22Rv1 (cell line): ENCODE measurements around the gene DBI.

Experiments used
- ZFX ChIP-seq: fragments of 450-650 bp; IDR thresholded peaks from 2 replicates; pipeline ENCODE4 v1.6.1; 2017; ENCODE audit warnings: antibody characterized with exemption, borderline replicate concordance
- TF ChIP-seq, protein P1 (sequence below): fragments of 450-650 bp; IDR thresholded peaks from 2 replicates; pipeline ENCODE4 v1.5.1; 2017; ENCODE audit warnings: mild to moderate bottlenecking

DNA sequence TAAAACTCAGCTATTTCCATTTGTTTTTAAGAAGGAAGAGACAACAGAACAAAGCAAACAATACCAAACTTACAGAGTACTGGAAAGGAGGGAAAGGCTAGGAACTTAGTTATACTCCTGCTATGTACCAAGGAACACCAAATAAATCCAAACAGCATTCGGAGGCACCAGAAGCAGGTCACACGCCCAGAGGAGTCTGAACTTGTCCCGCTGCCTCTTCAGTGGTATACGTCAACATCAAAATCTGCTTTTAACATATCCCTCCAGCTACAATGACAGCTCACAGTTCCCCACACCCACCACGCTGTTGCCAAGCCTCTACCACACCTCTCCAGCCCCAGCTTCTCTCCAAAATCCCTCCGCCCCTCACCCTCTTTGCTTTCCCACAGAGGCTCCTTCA lies 17.5 kb upstream of the DBI start:
- TF ChIP-seq, protein P1, sequence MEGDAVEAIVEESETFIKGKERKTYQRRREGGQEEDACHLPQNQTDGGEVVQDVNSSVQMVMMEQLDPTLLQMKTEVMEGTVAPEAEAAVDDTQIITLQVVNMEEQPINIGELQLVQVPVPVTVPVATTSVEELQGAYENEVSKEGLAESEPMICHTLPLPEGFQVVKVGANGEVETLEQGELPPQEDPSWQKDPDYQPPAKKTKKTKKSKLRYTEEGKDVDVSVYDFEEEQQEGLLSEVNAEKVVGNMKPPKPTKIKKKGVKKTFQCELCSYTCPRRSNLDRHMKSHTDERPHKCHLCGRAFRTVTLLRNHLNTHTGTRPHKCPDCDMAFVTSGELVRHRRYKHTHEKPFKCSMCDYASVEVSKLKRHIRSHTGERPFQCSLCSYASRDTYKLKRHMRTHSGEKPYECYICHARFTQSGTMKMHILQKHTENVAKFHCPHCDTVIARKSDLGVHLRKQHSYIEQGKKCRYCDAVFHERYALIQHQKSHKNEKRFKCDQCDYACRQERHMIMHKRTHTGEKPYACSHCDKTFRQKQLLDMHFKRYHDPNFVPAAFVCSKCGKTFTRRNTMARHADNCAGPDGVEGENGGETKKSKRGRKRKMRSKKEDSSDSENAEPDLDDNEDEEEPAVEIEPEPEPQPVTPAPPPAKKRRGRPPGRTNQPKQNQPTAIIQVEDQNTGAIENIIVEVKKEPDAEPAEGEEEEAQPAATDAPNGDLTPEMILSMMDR = no peak
- TF ChIP-seq ZFX = no peak
